ENCODE measurements around the gene DMD.

DMD gene

GRCh38 chrX:32524385-32524784 lies 687.0 kb downstream of the DMD start:
- TF ChIP-seq CTCF (IDR thresholded peaks at IDR 0.05; ENCODE audit: insufficient read depth, low read depth, low read length, missing control alignments), result no peak
- no peak for DNase-seq (ENCODE audit: low read depth)
- no peak overlapping the region for H3K4me3 ChIP-seq (ENCODE audit: low read length)

- DNase-seq (ENCODE audit: low read depth), result no peak
- H3K4me3 ChIP-seq (ENCODE audit: low read length), result no peak overlapping the region
- no peak for TF ChIP-seq CTCF (IDR thresholded peaks at IDR 0.05; ENCODE audit: insufficient read depth, low read depth, low read length, missing control alignments)
Observed at GRCh38 chrX:32520789-32521188, 690.6 kb downstream of the DMD start.

- H3K4me3 ChIP-seq (ENCODE audit: low read length), result no peak overlapping the region
- no peak for TF ChIP-seq CTCF (IDR thresholded peaks at IDR 0.05; ENCODE audit: insufficient read depth, low read depth, low read length, missing control alignments)
- no peak for DNase-seq (ENCODE audit: low read depth)
Observed at GRCh38 chrX:32514986-32515385, 696.4 kb downstream of the DMD start.

GRCh38 chrX:32501606-32502005 lies 709.7 kb downstream of the DMD start:
- DNase-seq (ENCODE audit: low read depth), result no peak
- no peak for TF ChIP-seq CTCF (IDR thresholded peaks at IDR 0.05; ENCODE audit: insufficient read depth, low read depth, low read length, missing control alignments)
- no peak overlapping the region for H3K4me3 ChIP-seq (ENCODE audit: low read length)

- no peak for TF ChIP-seq CTCF (IDR thresholded peaks at IDR 0.05; ENCODE audit: insufficient read depth, low read depth, low read length, missing control alignments)
- DNase-seq (ENCODE audit: low read depth), result no peak
- no peak overlapping the region for H3K4me3 ChIP-seq (ENCODE audit: low read length)
Observed at GRCh38 chrX:32496671-32497070, 714.7 kb downstream of the DMD start.

GRCh38 chrX:32495855-32496254 lies 715.5 kb downstream of the DMD start:
- H3K4me3 ChIP-seq (ENCODE audit: low read length), result no peak overlapping the region
- no peak for TF ChIP-seq CTCF (IDR thresholded peaks at IDR 0.05; ENCODE audit: insufficient read depth, low read depth, low read length, missing control alignments)
- DNase-seq (ENCODE audit: low read depth), result no peak

GRCh38 chrX:32489125-32489524 lies 722.2 kb downstream of the DMD start:
- no peak overlapping the region for H3K4me3 ChIP-seq (ENCODE audit: low read length)
- no peak for TF ChIP-seq CTCF (IDR thresholded peaks at IDR 0.05; ENCODE audit: insufficient read depth, low read depth, low read length, missing control alignments)
- no peak for DNase-seq (ENCODE audit: low read depth)
